Cerebellar cortex (tissue), 1 donor: ENCODE results near the gene LRRC7.

Experiments used
- DNase-seq: peaks from one replicate; pipeline ENCODE4 v3.0.0-alpha.2; 2015; ENCODE audit warnings: low spot score

The LRRC7 gene

GRCh38 chr1:69976896-69977295 is 409.2 kb downstream of the LRRC7 start:
- no peak for DNase-seq

- no peak for DNase-seq
Measured at GRCh38 chr1:69982992-69983391, 415.3 kb downstream of the LRRC7 start.

- no peak for DNase-seq
Measured at GRCh38 chr1:69985376-69985775, 417.7 kb downstream of the LRRC7 start.

GRCh38 chr1:69985901-69986439 is 418.2 kb downstream of the LRRC7 start:
- no peak for DNase-seq

- DNase-seq, result no peak
Measured at GRCh38 chr1:69987881-69988280, 420.2 kb downstream of the LRRC7 start.

GRCh38 chr1:69991644-69992043 is 423.9 kb downstream of the LRRC7 start:
- DNase-seq, result no peak

- DNase-seq, result no peak
Measured at GRCh38 chr1:69992594-69992993, 424.9 kb downstream of the LRRC7 start.

GRCh38 chr1:69993810-69994209 is 426.1 kb downstream of the LRRC7 start:
- DNase-seq, result no peak

- no peak for DNase-seq
Measured at GRCh38 chr1:69994241-69994640, 426.5 kb downstream of the LRRC7 start.

GRCh38 chr1:69998847-69999246 is 431.1 kb downstream of the LRRC7 start:
- DNase-seq, result no peak

GRCh38 chr1:70003211-70003908 is 435.6 kb downstream of the LRRC7 start:
- DNase-seq, result no peak

- no peak for DNase-seq
Measured at GRCh38 chr1:70005386-70006034, 437.8 kb downstream of the LRRC7 start.

- DNase-seq, result no peak
Measured at GRCh38 chr1:70008660-70009059, 440.9 kb downstream of the LRRC7 start.

- DNase-seq, result no peak
Measured at GRCh38 chr1:70017770-70018169, 450.0 kb downstream of the LRRC7 start.

- DNase-seq, result no peak
Measured at GRCh38 chr1:70024272-70024671, 456.6 kb downstream of the LRRC7 start.

GRCh38 chr1:70025052-70025451 is 457.3 kb downstream of the LRRC7 start:
- DNase-seq, result no peak

- no peak for DNase-seq
Measured at GRCh38 chr1:70025846-70026245, 458.1 kb downstream of the LRRC7 start.

- DNase-seq, result no peak
Measured at GRCh38 chr1:70033266-70033873, 465.6 kb downstream of the LRRC7 start.

GRCh38 chr1:70033936-70034335 is 466.2 kb downstream of the LRRC7 start:
- DNase-seq, result no peak

- DNase-seq, result no peak
Measured at GRCh38 chr1:70034403-70034802, 466.7 kb downstream of the LRRC7 start.

- no peak for DNase-seq
Measured at GRCh38 chr1:70038025-70038424, 470.3 kb downstream of the LRRC7 start.

GRCh38 chr1:70039485-70039884 is 471.8 kb downstream of the LRRC7 start:
- DNase-seq, result no peak
